Mesenchymal stem cell (in vitro differentiated cells and primary cell): ENCODE results near the gene MAPK4.

ENCODE experiments used
- DNase-seq: peaks from one replicate; pipeline ENCODE4 v3.0.0-alpha.2; 2013
- H2AFZ ChIP-seq: one replicate; pipeline ENCODE4 v1.6.1; 2013; ENCODE audit warnings: low read depth, mild to moderate bottlenecking, control low read depth, inconsistent platforms, low read length, moderate library complexity
- H2AK5ac ChIP-seq: 2 replicates; pipeline ENCODE4 v1.6.1; 2013; ENCODE audit warnings: low read length, moderate library complexity, mild to moderate bottlenecking, inconsistent platforms; ENCODE audit not compliant: severe bottlenecking
- H2BK120ac ChIP-seq: one replicate; pipeline ENCODE4 v1.6.1; 2013; ENCODE audit warnings: low read depth, mild to moderate bottlenecking, inconsistent platforms, low read length, moderate library complexity
- H2BK12ac ChIP-seq, 2 experiments: one replicate each; pipeline ENCODE4 v1.6.1; 2013; ENCODE audit warnings: inconsistent platforms in 2 of 2, low read length in 2 of 2, mild to moderate bottlenecking in 2 of 2, moderate library complexity in 2 of 2, control low read depth in 1 of 2
- H2BK15ac ChIP-seq: one replicate; pipeline ENCODE4 v1.6.1; 2013; ENCODE audit warnings: mild to moderate bottlenecking, low read depth, inconsistent platforms; ENCODE audit not compliant: poor library complexity, severe bottlenecking
- H2BK5ac ChIP-seq: 2 replicates; pipeline ENCODE4 v1.6.1; 2013; ENCODE audit warnings: low read depth, mild to moderate bottlenecking, low read length, control low read depth, inconsistent platforms; ENCODE audit not compliant: poor library complexity, severe bottlenecking
- H3K14ac ChIP-seq, 2 experiments: one replicate each; pipeline ENCODE4 v1.6.1; 2013; ENCODE audit warnings: inconsistent platforms in 2 of 2, low read length in 2 of 2, control low read depth in 1 of 2, mild to moderate bottlenecking in 1 of 2, moderate library complexity in 1 of 2
- H3K18ac ChIP-seq, 2 experiments: one replicate each; pipeline ENCODE4 v1.6.1; 2013; ENCODE audit warnings: inconsistent platforms in 2 of 2, low read length in 2 of 2, control low read depth in 1 of 2, low read depth in 1 of 2, mild to moderate bottlenecking in 1 of 2
- H3K23ac ChIP-seq, 2 experiments: one replicate each; pipeline ENCODE4 v1.6.1; 2013; ENCODE audit warnings: inconsistent platforms in 2 of 2, low read length in 2 of 2, mild to moderate bottlenecking in 2 of 2, moderate library complexity in 2 of 2, control low read depth in 1 of 2
- H3K27ac ChIP-seq: 2 replicates; pipeline ENCODE4 v1.5.1; 2013; ENCODE audit warnings: mild to moderate bottlenecking, moderate library complexity, low read length, control low read depth, inconsistent platforms; ENCODE audit not compliant: poor library complexity, severe bottlenecking
- H3K27me3 ChIP-seq, 2 experiments: 2 replicates each; pipeline versions ENCODE4 v1.6.1 to v1.7.0; 2013; ENCODE audit warnings: low read length in 2 of 2, mild to moderate bottlenecking in 2 of 2, moderate library complexity in 2 of 2, control low read depth in 1 of 2, inconsistent platforms in 1 of 2; ENCODE audit not compliant: control insufficient read depth in 1 of 2, insufficient read depth in 1 of 2
- H3K36me3 ChIP-seq, 2 experiments: 2 replicates each; pipeline versions ENCODE4 v1.6.1 to v1.7.0; 2013; ENCODE audit warnings: low read length in 2 of 2, control low read depth in 1 of 2, inconsistent platforms in 1 of 2, low read depth in 1 of 2, mild to moderate bottlenecking in 1 of 2; ENCODE audit not compliant: insufficient read depth in 2 of 2, control insufficient read depth in 1 of 2
- H3K4ac ChIP-seq, 2 experiments: one replicate each; pipeline ENCODE4 v1.6.1; 2013; ENCODE audit warnings: inconsistent platforms in 2 of 2, low read length in 2 of 2, mild to moderate bottlenecking in 2 of 2, moderate library complexity in 2 of 2, control low read depth in 1 of 2, low read depth in 1 of 2
- H3K4me1 ChIP-seq: 2 replicates; pipeline ENCODE4 v1.6.1; 2013; ENCODE audit warnings: low read depth, low read length, control low read depth; ENCODE audit not compliant: control insufficient read depth, insufficient read depth
- H3K4me2 ChIP-seq: 2 replicates; pipeline ENCODE4 v1.6.1; 2013; ENCODE audit warnings: low read length, mild to moderate bottlenecking, inconsistent platforms; ENCODE audit not compliant: poor library complexity, severe bottlenecking
- H3K4me3 ChIP-seq, 2 experiments: 2 replicates each; pipeline versions ENCODE4 v1.5.1 to v1.7.0; 2013; ENCODE audit warnings: low read length in 2 of 2, mild to moderate bottlenecking in 2 of 2, control low read depth in 1 of 2, low read depth in 1 of 2; ENCODE audit not compliant: insufficient read depth in 1 of 2
- H3K79me1 ChIP-seq: replicated peaks from 2 replicates; pipeline ENCODE4 v1.6.1; 2013; ENCODE audit warnings: mild to moderate bottlenecking, control low read depth, low read length, inconsistent platforms; ENCODE audit not compliant: poor library complexity, severe bottlenecking
- H3K9ac ChIP-seq: 2 replicates; pipeline ENCODE4 v1.7.0; 2013; ENCODE audit warnings: mild to moderate bottlenecking, low read length, moderate library complexity
- H3K9me3 ChIP-seq: 2 replicates; pipeline ENCODE4 v1.7.0; 2013; ENCODE audit warnings: mild to moderate bottlenecking, low read length; ENCODE audit not compliant: control insufficient read depth
- H4K8ac ChIP-seq: one replicate; pipeline ENCODE4 v1.6.1; 2013; ENCODE audit warnings: inconsistent platforms, mild to moderate bottlenecking, low read length, moderate library complexity
- H4K91ac ChIP-seq: one replicate; pipeline ENCODE4 v1.6.1; 2013; ENCODE audit warnings: mild to moderate bottlenecking, low read length, inconsistent platforms
- WGBS: methylation state at CpG from one replicate; pipeline ENCODE4 v1.1.7; 2013; ENCODE audit warnings: mixed read lengths; 5-methylcytosine and 5-hydroxymethylcytosine counted together

The MAPK4 gene

DNA sequence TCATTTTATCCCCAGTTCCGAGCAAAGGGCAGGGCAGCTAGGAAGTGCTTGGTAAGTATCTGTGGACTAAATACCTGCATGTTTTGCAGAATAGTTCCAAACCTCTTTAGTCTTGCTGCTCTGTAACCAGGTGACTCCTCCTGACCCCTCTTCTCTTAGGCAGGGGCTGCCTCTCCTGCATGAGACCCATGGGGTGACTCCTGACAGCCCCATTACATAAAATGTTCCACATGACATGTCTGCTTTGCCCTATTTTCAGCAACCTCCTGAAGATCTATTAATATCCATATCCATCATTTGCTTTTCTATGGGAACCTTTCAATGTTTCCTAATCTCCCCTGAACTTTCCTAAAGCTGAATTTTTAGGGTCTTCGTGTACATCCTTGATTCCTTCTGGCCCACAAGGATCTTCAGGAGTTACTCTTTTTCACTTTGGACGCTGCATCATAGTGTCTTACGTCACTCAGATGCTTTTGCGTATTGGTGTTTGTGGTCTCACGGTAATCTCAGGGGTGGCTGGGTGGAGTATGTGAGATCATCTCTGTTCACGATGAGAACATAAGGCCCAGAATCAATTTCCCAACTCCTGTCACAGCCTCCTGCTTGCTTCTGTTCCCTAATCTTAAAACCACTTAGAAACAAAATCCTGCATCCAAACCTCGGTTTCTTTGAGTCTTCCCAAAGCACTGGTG is 76.6 kb downstream of the MAPK4 start:
- Histone ChIP-seq H3K4me3 (no peak overlapping the region), H4K91ac (no peak overlapping the region), H3K9me3 (no peaks in the 10 kb centered on the region), H2AK5ac (no peak overlapping the region), H3K9ac (no peak overlapping the region), H2AFZ (no peak overlapping the region), H3K27ac (no peak overlapping the region), H3K4ac (no peak overlapping the region), H2BK15ac (no peak overlapping the region), H4K8ac (no peak overlapping the region), H2BK12ac (no peak overlapping the region), H3K36me3 (no peaks in the 10 kb centered on the region), H3K18ac (no peak overlapping the region), H2BK120ac (no peak overlapping the region), H3K79me1 (no peaks in the 10 kb centered on the region), H3K27me3 (peaks cover 0 to 8% of the 10 kb centered on the region in 2 experiments), H3K14ac (no peak overlapping the region), H3K4me1 (no peaks in the 10 kb centered on the region), H3K23ac (no peak overlapping the region), H2BK5ac (no peak overlapping the region), H3K4me2 (no peak overlapping the region)
- DNase-seq: no peak
- WGBS: 74% methylated on average over 8 of the region's 8 CpGs

DNA sequence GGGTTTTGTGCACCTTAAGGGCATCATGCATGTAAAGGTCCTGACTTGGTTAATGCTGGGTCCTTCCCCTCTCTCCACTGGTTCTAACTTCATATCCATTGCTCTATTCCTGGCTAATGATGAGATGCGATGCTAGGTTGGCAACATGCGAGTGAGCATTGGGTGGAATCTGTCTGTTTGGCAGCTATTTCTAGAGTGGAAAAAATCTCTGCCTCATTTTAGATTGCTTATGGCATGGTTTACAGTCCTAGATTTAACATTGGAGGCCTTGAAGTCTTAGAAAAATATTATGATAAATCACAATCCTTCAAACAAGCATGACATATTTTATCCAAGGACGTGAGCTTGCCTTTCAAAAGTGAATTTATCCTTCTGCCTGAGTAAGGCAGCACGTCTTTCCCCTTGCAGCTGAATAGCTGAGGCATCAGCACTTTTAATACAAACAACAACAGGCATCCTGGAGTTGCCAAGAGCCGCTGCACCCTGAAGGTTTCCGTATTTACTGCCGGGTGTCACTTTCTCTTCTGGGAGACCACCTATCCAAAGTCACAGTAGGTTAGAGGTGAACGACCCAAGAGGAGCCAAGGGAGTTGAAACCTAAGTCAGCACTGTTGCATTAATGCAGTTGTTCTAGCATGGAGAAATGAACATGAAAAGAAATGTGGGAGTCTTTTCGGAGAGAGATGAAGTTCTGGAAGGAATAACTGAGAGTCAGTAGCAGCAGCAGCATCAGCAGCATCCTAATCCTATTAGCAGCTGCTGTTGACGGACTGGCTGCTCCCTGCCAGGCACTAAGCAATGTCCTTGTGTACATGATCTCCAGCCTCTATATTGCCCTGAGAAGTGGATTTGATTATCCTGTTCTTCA is 78.4 kb downstream of the MAPK4 start:
- Histone ChIP-seq H3K79me1 (no peaks in the 10 kb centered on the region), H3K4me2 (no peak overlapping the region), H3K27ac (no peak overlapping the region), H3K14ac (no peak overlapping the region), H3K27me3 (peaks cover 0 to 8% of the 10 kb centered on the region in 2 experiments), H2BK15ac (no peak overlapping the region), H3K9ac (no peak overlapping the region), H4K8ac (no peak overlapping the region), H2AK5ac (no peak overlapping the region), H3K23ac (no peak overlapping the region), H3K9me3 (no peaks in the 10 kb centered on the region), H2AFZ (no peak overlapping the region), H3K4ac (no peak overlapping the region), H2BK120ac (no peak overlapping the region), H2BK5ac (no peak overlapping the region), H3K4me3 (no peak overlapping the region), H3K4me1 (no peaks in the 10 kb centered on the region), H3K18ac (no peak overlapping the region), H3K36me3 (no peaks in the 10 kb centered on the region), H2BK12ac (no peak overlapping the region), H4K91ac (no peak overlapping the region)
- no peak for DNase-seq
- WGBS: 74% methylated on average over 10 of the region's 10 CpGs

DNA sequence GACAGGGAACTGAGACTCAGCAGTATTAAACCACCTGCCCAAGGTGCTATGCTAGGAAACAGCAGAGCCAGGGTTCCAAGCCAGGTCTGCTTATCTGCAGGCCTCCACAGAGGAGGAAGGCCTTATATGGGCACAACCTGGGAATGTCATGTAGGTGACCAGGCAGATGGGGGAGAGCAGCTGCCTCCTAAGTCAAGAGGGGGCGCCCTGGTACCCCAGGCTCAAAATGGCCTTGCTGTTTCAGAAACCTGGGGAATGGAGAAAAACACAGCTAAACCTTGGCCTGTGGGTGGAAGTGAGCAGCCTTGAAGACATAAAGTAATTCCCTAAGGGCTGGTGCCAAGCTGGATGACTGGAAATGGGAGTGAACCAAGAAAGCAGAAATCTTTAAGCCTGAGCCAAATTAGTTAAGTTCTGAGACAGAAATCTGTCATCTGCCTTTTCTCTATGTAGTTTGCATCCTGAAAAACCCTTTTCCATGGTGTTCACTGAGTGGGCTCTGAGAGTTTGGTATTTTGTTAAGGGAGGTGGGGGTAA is 79.1 kb downstream of the MAPK4 start:
- Histone ChIP-seq H3K9ac (no peak overlapping the region), H4K91ac (no peak overlapping the region), H3K14ac (no peak overlapping the region), H3K18ac (no peak overlapping the region), H3K23ac (no peak overlapping the region), H3K9me3 (no peaks in the 10 kb centered on the region), H3K36me3 (no peaks in the 10 kb centered on the region), H2AK5ac (no peak overlapping the region), H4K8ac (no peak overlapping the region), H3K27ac (no peak overlapping the region), H2BK12ac (no peak overlapping the region), H2AFZ (no peak overlapping the region), H3K4me3 (no peak overlapping the region), H2BK120ac (no peak overlapping the region), H3K4me1 (no peaks in the 10 kb centered on the region), H3K4ac (no peak overlapping the region), H3K27me3 (peaks cover 0 to 6% of the 10 kb centered on the region in 2 experiments), H2BK15ac (no peak overlapping the region), H3K4me2 (no peak overlapping the region), H3K79me1 (no peaks in the 10 kb centered on the region), H2BK5ac (no peak overlapping the region)
- 67% methylated on average over 1 of the region's 1 CpG for WGBS
- no peak for DNase-seq

DNA sequence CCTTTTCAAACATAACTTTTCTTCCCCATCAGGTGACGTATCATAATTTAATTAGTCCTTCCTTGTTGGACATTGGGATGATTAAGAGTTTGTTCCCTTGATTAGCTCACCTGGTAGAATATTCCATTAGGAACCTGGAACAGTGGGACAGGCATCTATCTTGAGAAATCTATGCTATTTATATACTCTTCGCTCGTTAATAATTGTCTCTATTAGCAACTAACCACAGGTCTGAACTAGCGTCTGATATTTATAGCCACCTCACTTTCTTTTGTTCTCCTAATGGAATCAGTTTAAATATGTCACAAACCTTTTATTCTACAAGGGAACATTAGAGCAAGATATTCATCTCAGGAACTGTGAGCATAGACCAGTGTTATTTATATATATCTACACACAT is 79.8 kb downstream of the MAPK4 start:
- H3K4me2 ChIP-seq: no peak overlapping the region
- H3K27me3 ChIP-seq: no peaks in the 10 kb centered on the region
- H2AK5ac ChIP-seq: no peak overlapping the region
- no peak overlapping the region for H3K23ac ChIP-seq
- no peak overlapping the region for H4K8ac ChIP-seq
- H2BK15ac ChIP-seq: no peak overlapping the region
- H3K9ac ChIP-seq: no peak overlapping the region
- H4K91ac ChIP-seq: no peak overlapping the region
- H3K79me1 ChIP-seq: no peaks in the 10 kb centered on the region
- H3K4ac ChIP-seq: no peak overlapping the region
- H3K27ac ChIP-seq: no peak overlapping the region
- no peak overlapping the region for H2AFZ ChIP-seq
- no peak overlapping the region for H3K14ac ChIP-seq
- H2BK120ac ChIP-seq: no peak overlapping the region
- no peak overlapping the region for H2BK12ac ChIP-seq
- no peaks in the 10 kb centered on the region for H3K9me3 ChIP-seq
- no peak overlapping the region for H2BK5ac ChIP-seq
- no peaks in the 10 kb centered on the region for H3K4me1 ChIP-seq
- no peak overlapping the region for H3K4me3 ChIP-seq
- H3K18ac ChIP-seq: no peak overlapping the region
- DNase-seq: no peak
- H3K36me3 ChIP-seq: no peaks in the 10 kb centered on the region
- WGBS: 89% methylated on average over 4 of the region's 4 CpGs
